ENCODE data around the gene HCFC1.
A peak's percentile ranks its signal among the peaks of the same experiment; 100 is the strongest.

HCFC1 gene

DNA sequence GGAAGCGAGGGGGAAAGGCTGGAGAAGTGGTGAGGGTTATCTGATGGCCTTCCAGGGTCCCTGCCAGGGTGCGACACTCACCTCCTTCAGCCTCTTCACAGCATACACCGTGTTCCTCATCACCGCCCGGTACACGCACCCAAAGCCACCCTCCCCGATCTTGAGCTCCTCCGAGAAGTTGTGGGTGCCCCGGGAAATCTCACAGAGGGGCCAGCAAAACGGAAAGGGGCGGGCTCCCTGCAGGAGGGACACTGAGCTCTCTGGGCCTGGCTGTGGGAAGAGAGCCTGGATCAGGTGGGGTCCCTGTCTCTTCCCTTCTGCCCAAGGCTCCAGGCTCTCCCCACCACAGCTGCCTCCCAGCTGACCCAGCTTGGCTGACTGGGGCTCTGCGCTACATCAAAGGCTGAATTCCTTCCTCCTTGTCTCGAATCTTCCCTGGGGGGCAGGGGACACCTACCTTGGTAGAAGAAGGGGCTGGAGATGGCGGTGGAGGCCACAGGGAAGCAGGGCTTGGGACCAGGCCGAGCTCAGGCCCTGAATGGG lies 47.0 kb upstream of the HCFC1 start:
- POLR2A ChIA-PET = interaction anchor here (0.7 kb wide), 1 partner anchor 92 kb away, joined by 3 read pairs; no protein-coding TSS in a partner anchor
- CTCF ChIA-PET = interaction anchor here (0.6 to 1.0 kb wide), 3 partner anchors 14 to 61 kb away, joined by 3 to 5 read pairs (median 3); no protein-coding TSS in a partner anchor
- 84% methylated on average over 11 of the region's 15 CpGs for WGBS (ENCODE audit: insufficient coverage)
- no peak for DNase-seq
- peak overlapping the region; percentile 68 to 87 for H3K27ac ChIP-seq (ENCODE audit: insufficient read depth in 1 of 2, low read depth in 1 of 2, low read length in 2 of 2, poor library complexity in 1 of 2, severe bottlenecking in 2 of 2)
- H3K4me3 ChIP-seq (ENCODE audit: control insufficient read depth in 1 of 7, extremely low read depth in 1 of 7, insufficient read depth in 4 of 7, low read depth in 2 of 7, low read length in 6 of 7) = peak overlapping the region; percentile 38 to 81 (median 70)
- peaks cover 0 to 39% (median 15%) of the 10 kb centered on the region in 4 experiments for H3K36me3 ChIP-seq (ENCODE audit: control insufficient read depth in 4 of 4, insufficient read depth in 4 of 4, low read length in 3 of 4)
- no peaks in the 10 kb centered on the region for H3K9me3 ChIP-seq (ENCODE audit: control extremely low read depth in 1 of 5, control insufficient read depth in 4 of 5, insufficient read depth in 2 of 5, low read depth in 1 of 5, low read length in 4 of 5)
- H3K4me1 ChIP-seq (ENCODE audit: control extremely low read depth in 1 of 4, control insufficient read depth in 4 of 4, insufficient read depth in 4 of 4, low read length in 3 of 4) = peaks cover 0 to 36% (median 31%) of the 10 kb centered on the region in 4 experiments
- peaks cover 0 to 34% (median 0%) of the 10 kb centered on the region in 5 experiments for H3K27me3 ChIP-seq (replicated peaks in 2 of 5; ENCODE audit: control insufficient read depth in 4 of 5, insufficient read depth in 5 of 5, low read length in 4 of 5)

GRCh38 chrX:154017766-154018517 lies 46.3 kb upstream of the HCFC1 start:
- WGBS (ENCODE audit: insufficient coverage) = 93% methylated on average over 24 of the region's 26 CpGs
- H3K27me3 ChIP-seq (replicated peaks in 2 of 5; ENCODE audit: control insufficient read depth in 4 of 5, insufficient read depth in 5 of 5, low read length in 4 of 5) = peaks cover 0 to 31% (median 0%) of the 10 kb centered on the region in 5 experiments
- peaks cover 0 to 43% (median 16%) of the 10 kb centered on the region in 4 experiments for H3K36me3 ChIP-seq (ENCODE audit: control insufficient read depth in 4 of 4, insufficient read depth in 4 of 4, low read length in 3 of 4)
- peaks cover 0 to 37% (median 34%) of the 10 kb centered on the region in 4 experiments for H3K4me1 ChIP-seq (ENCODE audit: control extremely low read depth in 1 of 4, control insufficient read depth in 4 of 4, insufficient read depth in 4 of 4, low read length in 3 of 4)
- peak overlapping the region in 1 of 2 experiments; percentile 87 for H3K27ac ChIP-seq (ENCODE audit: insufficient read depth in 1 of 2, low read depth in 1 of 2, low read length in 2 of 2, poor library complexity in 1 of 2, severe bottlenecking in 2 of 2)
- ChIA-PET CTCF (interaction anchor here (0.6 to 1.2 kb wide), 2 partner anchors 13 to 51 kb away, joined by 3 to 4 read pairs; no protein-coding TSS in a partner anchor), POLR2A (interaction anchor here (0.7 kb wide), 1 partner anchor 92 kb away, joined by 3 read pairs; no protein-coding TSS in a partner anchor)
- peak overlapping the region in 4 of 7 experiments; percentile 29 to 81 (median 70) for H3K4me3 ChIP-seq (ENCODE audit: control insufficient read depth in 1 of 7, extremely low read depth in 1 of 7, insufficient read depth in 4 of 7, low read depth in 2 of 7, low read length in 6 of 7)
- DNase-seq = no peak
- H3K9me3 ChIP-seq (ENCODE audit: control extremely low read depth in 1 of 5, control insufficient read depth in 4 of 5, insufficient read depth in 2 of 5, low read depth in 1 of 5, low read length in 4 of 5) = no peaks in the 10 kb centered on the region

DNA sequence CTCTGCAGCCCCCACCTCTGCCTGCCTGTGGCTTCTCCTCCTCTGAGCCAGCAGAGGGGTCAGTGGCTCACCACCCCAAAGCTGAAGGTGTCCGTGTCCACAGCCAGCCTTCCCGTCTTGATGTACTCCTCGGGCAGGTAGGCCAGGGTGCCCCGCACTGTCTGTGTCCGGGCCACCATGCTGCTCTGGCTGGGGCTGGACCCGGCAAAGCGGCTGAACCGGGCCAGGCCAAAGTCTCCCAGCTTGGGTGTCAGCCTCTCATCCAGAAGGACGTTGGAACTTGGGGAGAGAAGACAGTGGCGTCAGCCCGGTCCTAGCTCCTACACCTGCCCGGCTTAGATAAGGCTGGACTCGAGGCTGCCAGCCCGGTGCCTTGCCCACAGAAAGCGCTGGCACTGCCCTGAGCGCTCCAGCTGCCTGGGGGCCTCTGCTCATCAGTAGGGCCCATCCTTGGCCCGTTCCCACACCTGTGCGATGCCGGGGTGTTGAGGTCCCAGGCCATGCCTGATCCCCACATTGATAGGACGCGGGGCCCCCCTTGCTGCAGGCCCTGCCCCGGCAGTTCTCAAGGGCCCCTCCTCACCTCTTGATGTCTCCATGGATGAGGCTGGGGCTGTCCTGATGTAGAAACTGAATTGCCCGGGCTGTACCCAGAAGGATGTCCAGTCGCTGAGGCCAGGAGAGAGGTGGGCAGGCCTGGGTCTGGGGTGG lies 44.9 kb upstream of the HCFC1 start:
- POLR2A ChIA-PET = no interaction called here
- DNase-seq = no peak
- WGBS (ENCODE audit: insufficient coverage) = 92% methylated on average over 20 of the region's 24 CpGs
- Histone ChIP-seq H3K27ac (ENCODE audit: insufficient read depth in 1 of 2, low read depth in 1 of 2, low read length in 2 of 2, poor library complexity in 1 of 2, severe bottlenecking in 2 of 2) (peak overlapping the region in 1 of 2 experiments; percentile 34), H3K36me3 (ENCODE audit: control insufficient read depth in 4 of 4, insufficient read depth in 4 of 4, low read length in 3 of 4) (peaks cover 0 to 58% (median 24%) of the 10 kb centered on the region in 4 experiments), H3K27me3 (replicated peaks in 2 of 5; ENCODE audit: control insufficient read depth in 4 of 5, insufficient read depth in 5 of 5, low read length in 4 of 5) (peaks cover 0 to 26% (median 0%) of the 10 kb centered on the region in 5 experiments), H3K4me1 (ENCODE audit: control extremely low read depth in 1 of 4, control insufficient read depth in 4 of 4, insufficient read depth in 4 of 4, low read length in 3 of 4) (peaks cover 0 to 38% (median 32%) of the 10 kb centered on the region in 4 experiments), H3K9me3 (ENCODE audit: control extremely low read depth in 1 of 5, control insufficient read depth in 4 of 5, insufficient read depth in 2 of 5, low read depth in 1 of 5, low read length in 4 of 5) (no peaks in the 10 kb centered on the region), H3K4me3 (ENCODE audit: control insufficient read depth in 1 of 7, extremely low read depth in 1 of 7, insufficient read depth in 4 of 7, low read depth in 2 of 7, low read length in 6 of 7) (no peak overlapping the region)
- CTCF ChIA-PET = interaction anchor here (1.2 kb wide), 1 partner anchor 49 kb away, joined by 4 read pairs; no protein-coding TSS in a partner anchor

GRCh38 chrX:154015581-154016264 lies 44.1 kb upstream of the HCFC1 start:
- peaks cover 0 to 32% (median 24%) of the 10 kb centered on the region in 4 experiments for H3K4me1 ChIP-seq (ENCODE audit: control extremely low read depth in 1 of 4, control insufficient read depth in 4 of 4, insufficient read depth in 4 of 4, low read length in 3 of 4)
- H3K27me3 ChIP-seq (replicated peaks in 2 of 5; ENCODE audit: control insufficient read depth in 4 of 5, insufficient read depth in 5 of 5, low read length in 4 of 5) = peaks cover 0 to 31% (median 0%) of the 10 kb centered on the region in 5 experiments
- 90% methylated on average over 15 of the region's 16 CpGs for WGBS (ENCODE audit: insufficient coverage)
- ChIA-PET POLR2A (no interaction called here), CTCF (no interaction called here)
- H3K4me3 ChIP-seq (ENCODE audit: control insufficient read depth in 1 of 7, extremely low read depth in 1 of 7, insufficient read depth in 4 of 7, low read depth in 2 of 7, low read length in 6 of 7) = no peak overlapping the region
- peak overlapping the region in 1 of 2 experiments; percentile 9 for H3K27ac ChIP-seq (ENCODE audit: insufficient read depth in 1 of 2, low read depth in 1 of 2, low read length in 2 of 2, poor library complexity in 1 of 2, severe bottlenecking in 2 of 2)
- no peak for DNase-seq
- peaks cover 0 to 66% (median 27%) of the 10 kb centered on the region in 4 experiments for H3K36me3 ChIP-seq (ENCODE audit: control insufficient read depth in 4 of 4, insufficient read depth in 4 of 4, low read length in 3 of 4)
- no peaks in the 10 kb centered on the region for H3K9me3 ChIP-seq (ENCODE audit: control extremely low read depth in 1 of 5, control insufficient read depth in 4 of 5, insufficient read depth in 2 of 5, low read depth in 1 of 5, low read length in 4 of 5)

GRCh38 chrX:154014429-154015380 lies 43.1 kb upstream of the HCFC1 start:
- no peak overlapping the region for H3K4me3 ChIP-seq (ENCODE audit: control insufficient read depth in 1 of 7, extremely low read depth in 1 of 7, insufficient read depth in 4 of 7, low read depth in 2 of 7, low read length in 6 of 7)

More at GRCh38 chrX:154014429-154015380, 43.1 kb upstream of the HCFC1 start:
- Histone ChIP-seq H3K4me1 (ENCODE audit: control extremely low read depth in 1 of 4, control insufficient read depth in 4 of 4, insufficient read depth in 4 of 4, low read length in 3 of 4) (peaks cover 0 to 25% (median 18%) of the 10 kb centered on the region in 4 experiments), H3K27ac (ENCODE audit: insufficient read depth in 1 of 2, low read depth in 1 of 2, low read length in 2 of 2, poor library complexity in 1 of 2, severe bottlenecking in 2 of 2) (peak overlapping the region in 1 of 2 experiments; percentile 9), H3K36me3 (ENCODE audit: control insufficient read depth in 4 of 4, insufficient read depth in 4 of 4, low read length in 3 of 4) (peaks cover 0 to 74% (median 31%) of the 10 kb centered on the region in 4 experiments), H3K9me3 (ENCODE audit: control extremely low read depth in 1 of 5, control insufficient read depth in 4 of 5, insufficient read depth in 2 of 5, low read depth in 1 of 5, low read length in 4 of 5) (no peaks in the 10 kb centered on the region), H3K27me3 (replicated peaks in 2 of 5; ENCODE audit: control insufficient read depth in 4 of 5, insufficient read depth in 5 of 5, low read length in 4 of 5) (peaks cover 0 to 37% (median 0%) of the 10 kb centered on the region in 5 experiments)
- POLR2A ChIA-PET = interaction anchor here (0.6 kb wide), 1 partner anchor 15 kb away, joined by 5 read pairs; no protein-coding TSS in a partner anchor
- CTCF ChIA-PET = interaction anchor here (0.8 to 3.5 kb wide), 10 partner anchors 11 to 385 kb away, joined by 3 to 26 read pairs (median 5); no protein-coding TSS in a partner anchor
- 80% methylated on average over 22 of the region's 24 CpGs for WGBS (ENCODE audit: insufficient coverage)
- DNase-seq = no peak

Measured in common myeloid progenitor, CD34-positive (primary cell).